Measurements from ENCODE around the gene MCCC2. TPM values are rescaled to one million over a fixed set of nuclear protein-coding genes. Genes with fewer than 3 reads are reported as not detected.
"Not testable (repeated sequence)": the region's sequence is repeated elsewhere in the genome, so short reads cannot be mapped to it uniquely, and the experiment has no call there.

The MCCC2 gene
- total and polyA plus RNA-seq, 2 of the 8 experiments (the other 6 are each of a cell fraction or from before 2014, with no cell fraction given): 71.7 to 86.6 TPM

DNA sequence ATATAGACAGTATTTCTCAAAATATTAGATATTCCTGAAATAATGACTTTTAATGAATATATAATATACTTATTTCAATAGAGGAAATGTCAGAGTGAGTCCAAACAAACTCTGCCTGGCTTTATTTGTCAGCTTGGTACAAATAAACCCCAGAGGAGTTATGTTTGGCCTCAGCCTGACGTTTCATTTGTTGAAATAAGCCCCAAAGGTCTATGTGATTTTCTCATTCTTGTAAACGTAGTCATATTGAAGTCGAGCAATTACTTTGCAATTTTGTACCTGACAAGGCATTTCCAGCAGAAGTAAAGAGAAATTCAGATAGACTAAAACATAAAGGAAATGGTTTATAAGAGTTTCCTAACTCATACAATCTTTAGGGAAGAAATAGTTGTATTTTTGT lies 57.9 kb downstream of the MCCC2 start:
- CTCF ChIA-PET (ENCODE audit: partially characterized antibody): interaction anchor here (3.7 kb wide), 1 partner anchor 16 kb away, joined by 8 read pairs; no protein-coding TSS in a partner anchor
- WGBS, 2 experiments (ENCODE audit: extremely low coverage in 1 of 2, insufficient coverage in 1 of 2, insufficient read length in 1 of 2, insufficient replicate concordance in 2 of 2, low coverage in 1 of 2, low lambda C conversion rate in 2 of 2, missing lambda C conversion rate in 1 of 2): 56% methylated on average over 3 of the region's 3 CpGs; no CpG with 5 or more reads in 1 of the 2 experiments

DNA sequence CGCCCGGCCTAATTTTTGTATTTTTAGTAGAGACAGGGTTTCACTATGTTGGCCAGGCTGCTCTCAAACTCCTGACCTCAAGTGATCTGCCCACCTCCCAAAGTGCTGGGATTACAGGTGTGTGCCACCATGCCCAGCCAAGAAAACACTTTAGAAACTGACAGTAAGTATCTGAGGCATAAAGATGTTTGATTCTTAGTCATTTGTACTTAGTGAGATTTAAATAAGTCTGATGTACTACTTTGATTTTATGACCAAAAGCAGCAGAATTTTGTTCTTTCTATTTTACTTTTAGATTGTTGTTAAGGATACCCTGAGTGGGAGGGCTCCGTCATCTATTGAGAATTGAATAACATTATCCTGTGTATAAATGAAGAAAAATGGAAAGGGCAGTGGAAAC lies 63.8 kb downstream of the MCCC2 start:
- H4K5ac ChIP-seq (ENCODE audit: insufficient read length, low read depth, low read length); H3K27me3 ChIP-seq (replicated peaks in 1 of 4; ENCODE audit: control insufficient read depth in 3 of 4, extremely low read depth in 1 of 4, insufficient read depth in 3 of 4, low read length in 3 of 4); H2AFZ ChIP-seq (ENCODE audit: low read length); H2AK5ac ChIP-seq (ENCODE audit: low read depth, low read length); H2BK5ac ChIP-seq (ENCODE audit: low read depth, low read length); H2BK20ac ChIP-seq (ENCODE audit: low read length); H3K4ac ChIP-seq (replicated peaks; ENCODE audit: insufficient read length, low read depth, low read length); H3K9ac ChIP-seq (replicated peaks in 1 of 4; ENCODE audit: extremely low read depth in 1 of 4, low read depth in 3 of 4, low read length in 3 of 4); H3K23ac ChIP-seq (ENCODE audit: insufficient read length); H2BK120ac ChIP-seq (replicated peaks; ENCODE audit: low read depth, low read length); H4K91ac ChIP-seq (replicated peaks; ENCODE audit: insufficient read length, low read length); H3K79me1 ChIP-seq (ENCODE audit: low read depth, low read length); H3K23me2 ChIP-seq (ENCODE audit: low read depth, low read length); H3K9me3 ChIP-seq (ENCODE audit: insufficient read depth in 2 of 2, low read depth in 1 of 2, low read length in 1 of 2); H3K4me3 ChIP-seq (ENCODE audit: extremely low read depth in 1 of 4, insufficient read depth in 2 of 4, low read depth in 3 of 4, low read length in 4 of 4); H3K4me2 ChIP-seq (ENCODE audit: insufficient read depth in 1 of 2, low read depth in 2 of 2, low read length in 2 of 2); H4K8ac ChIP-seq (ENCODE audit: extremely low read depth, insufficient read depth, low read length); POLR2A ChIA-PET (ENCODE audit: partially characterized antibody); H3K18ac ChIP-seq (ENCODE audit: extremely low read depth, low read length); H3K4me1 ChIP-seq (replicated peaks in 1 of 4; ENCODE audit: control insufficient read depth in 3 of 4, insufficient read depth in 4 of 4, low read length in 3 of 4); H3K79me2 ChIP-seq (ENCODE audit: control insufficient read depth in 1 of 2, insufficient read depth in 2 of 2, low read length in 2 of 2); H2BK12ac ChIP-seq (ENCODE audit: low read depth, low read length); DNase-seq (ENCODE audit: low read depth in 1 of 2, low spot score in 2 of 2); CTCF ChIA-PET (ENCODE audit: partially characterized antibody); H4K20me1 ChIP-seq (replicated peaks in 1 of 2; ENCODE audit: control insufficient read depth in 1 of 2, insufficient read depth in 2 of 2, low read length in 2 of 2); H3K56ac ChIP-seq (replicated peaks; ENCODE audit: insufficient read length, low read depth, low read length); H2BK15ac ChIP-seq (ENCODE audit: low read length); FAIRE-seq; H3K14ac ChIP-seq (ENCODE audit: insufficient read length); H3K27ac ChIP-seq (ENCODE audit: low read depth, low read length): not testable (repeated sequence)
- 100% methylated on average over 3 of the region's 3 CpGs; no CpG with 5 or more reads in 1 of the 2 experiments for WGBS, 2 experiments (ENCODE audit: extremely low coverage in 1 of 2, insufficient coverage in 1 of 2, insufficient read length in 1 of 2, insufficient replicate concordance in 2 of 2, low coverage in 1 of 2, low lambda C conversion rate in 2 of 2, missing lambda C conversion rate in 1 of 2)
- H3K36me3 ChIP-seq (ENCODE audit: control insufficient read depth in 2 of 4, insufficient read depth in 4 of 4, low read length in 3 of 4): peaks cover 3 to 53% (median 30%) of the 10 kb centered on the region in 4 experiments; a peak in 7 of 8 replicates

More for the DNA sequence above, 57.9 kb downstream of the MCCC2 start:
- Histone ChIP-seq H3K4me3 (ENCODE audit: extremely low read depth in 1 of 4, insufficient read depth in 2 of 4, low read depth in 3 of 4, low read length in 4 of 4) (no peak overlapping the region), H3K27ac (ENCODE audit: low read depth, low read length) (no peak overlapping the region), H4K8ac (ENCODE audit: extremely low read depth, insufficient read depth, low read length) (no peak overlapping the region), H3K4ac (replicated peaks; ENCODE audit: insufficient read length, low read depth, low read length) (no peak overlapping the region), H3K14ac (ENCODE audit: insufficient read length) (no peak overlapping the region), H3K4me1 (replicated peaks in 1 of 4; ENCODE audit: control insufficient read depth in 3 of 4, insufficient read depth in 4 of 4, low read length in 3 of 4) (no peaks in the 10 kb centered on the region), H3K79me2 (ENCODE audit: control insufficient read depth in 1 of 2, insufficient read depth in 2 of 2, low read length in 2 of 2) (no peaks in the 10 kb centered on the region), H3K9me3 (ENCODE audit: insufficient read depth in 2 of 2, low read depth in 1 of 2, low read length in 1 of 2) (no peaks in the 10 kb centered on the region), H4K20me1 (replicated peaks in 1 of 2; ENCODE audit: control insufficient read depth in 1 of 2, insufficient read depth in 2 of 2, low read length in 2 of 2) (no peaks in the 10 kb centered on the region), H3K23ac (ENCODE audit: insufficient read length) (no peak overlapping the region), H3K27me3 (replicated peaks in 1 of 4; ENCODE audit: control insufficient read depth in 3 of 4, extremely low read depth in 1 of 4, insufficient read depth in 3 of 4, low read length in 3 of 4) (no peaks in the 10 kb centered on the region), H3K23me2 (ENCODE audit: low read depth, low read length) (no peaks in the 10 kb centered on the region), H2BK5ac (ENCODE audit: low read depth, low read length) (no peak overlapping the region), H3K56ac (replicated peaks; ENCODE audit: insufficient read length, low read depth, low read length) (no peak overlapping the region), H3K9ac (replicated peaks in 1 of 4; ENCODE audit: extremely low read depth in 1 of 4, low read depth in 3 of 4, low read length in 3 of 4) (no peak overlapping the region), H2BK15ac (ENCODE audit: low read length) (no peak overlapping the region), H2AK5ac (ENCODE audit: low read depth, low read length) (no peak overlapping the region), H4K5ac (ENCODE audit: insufficient read length, low read depth, low read length) (no peak overlapping the region), H2AFZ (ENCODE audit: low read length) (no peak overlapping the region), H2BK12ac (ENCODE audit: low read depth, low read length) (no peak overlapping the region), H3K79me1 (ENCODE audit: low read depth, low read length) (no peaks in the 10 kb centered on the region; the same call in 1 of the 2 replicates), H4K91ac (replicated peaks; ENCODE audit: insufficient read length, low read length) (no peak overlapping the region), H2BK120ac (replicated peaks; ENCODE audit: low read depth, low read length) (no peak overlapping the region), H3K36me3 (ENCODE audit: control insufficient read depth in 2 of 4, insufficient read depth in 4 of 4, low read length in 3 of 4) (peaks cover 2 to 52% (median 29%) of the 10 kb centered on the region in 4 experiments; a peak in 7 of 8 replicates), H3K18ac (ENCODE audit: extremely low read depth, low read length) (no peak overlapping the region), H2BK20ac (ENCODE audit: low read length) (no peak overlapping the region), H3K4me2 (ENCODE audit: insufficient read depth in 1 of 2, low read depth in 2 of 2, low read length in 2 of 2) (no peak overlapping the region)
- no peak for FAIRE-seq
- no peak for TF ChIP-seq BRCA1 (IDR thresholded peaks at IDR 0.05; ENCODE audit: low read depth, low read length)
- DNase-seq (ENCODE audit: low read depth in 1 of 2, low spot score in 2 of 2): no peak
- POLR2A ChIA-PET (ENCODE audit: partially characterized antibody): no interaction called here

Measured in H1 (cell line).